KBM-7 (cell line): ENCODE measurements around the gene TFPI.
"Not testable (repeated sequence)": the region's sequence is repeated elsewhere in the genome, so short reads cannot be mapped to it uniquely, and the experiment has no call there.

Source experiments
- DNase-seq: peaks from one replicate; pipeline ENCODE4 v3.0.0-alpha.2; 2015
- in situ Hi-C: fragments of 300-500 bp; cut with MboI; formaldehyde crosslinking; loops from 2 replicates; pipeline ENCODE4 v1.14.3; 2020; ENCODE audit warnings: low sequenced_read_pairs, low pct_unique_long_range_greater_than_20kb, mixed read lengths

TFPI gene

GRCh38 chr2:187565618-187566017 lies 11.4 kb upstream of the TFPI start:
- in situ Hi-C loops, DNase-seq: not testable (repeated sequence)

- in situ Hi-C loops, DNase-seq: not testable (repeated sequence)
Measured at GRCh38 chr2:187556493-187556892, 2.3 kb upstream of the TFPI start.

GRCh38 chr2:187554704-187555082 lies 458 bp upstream of the TFPI start:
- in situ Hi-C loops: no loop called here
- DNase-seq: no peak

DNA sequence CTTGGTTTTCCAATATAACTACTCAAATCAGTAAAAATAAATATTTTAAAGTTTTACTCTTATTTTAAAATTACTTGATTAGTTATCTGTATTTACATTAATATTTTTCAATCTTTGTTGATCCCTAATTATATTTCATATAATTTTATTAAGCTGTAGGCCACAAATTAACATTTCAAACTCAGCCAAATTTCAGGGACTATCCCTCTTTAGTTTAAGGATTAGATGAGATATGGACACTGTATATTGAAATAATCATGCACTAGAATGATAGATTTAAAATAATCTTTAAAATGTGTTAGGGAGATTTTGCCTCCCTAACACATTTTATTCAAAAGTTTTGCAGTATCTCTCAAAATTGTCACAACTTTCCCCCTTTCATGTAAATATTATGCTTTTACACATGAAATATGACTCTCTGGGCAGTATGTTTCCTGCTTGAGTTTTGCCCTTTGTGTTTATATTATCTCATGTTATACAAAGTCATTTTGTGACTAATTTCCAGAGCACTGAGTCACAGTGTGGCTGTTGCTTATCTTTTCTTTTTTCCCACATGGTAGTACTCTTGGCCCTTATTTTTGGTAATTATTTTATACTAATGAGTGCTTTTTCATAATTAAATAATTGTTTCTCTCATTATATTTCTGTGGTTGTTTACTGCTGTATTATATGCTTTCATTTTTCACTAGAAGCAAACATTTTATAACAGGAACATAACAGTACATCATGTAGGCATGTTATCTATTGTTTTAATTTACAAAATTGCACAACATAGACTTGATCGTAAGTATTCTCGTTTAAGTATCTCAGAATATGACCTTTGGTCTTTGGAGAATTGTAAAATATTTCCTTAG lies 1.2 kb downstream of the TFPI start:
- in situ Hi-C loops: no loop called here
- peak; percentile 29 for DNase-seq

DNA sequence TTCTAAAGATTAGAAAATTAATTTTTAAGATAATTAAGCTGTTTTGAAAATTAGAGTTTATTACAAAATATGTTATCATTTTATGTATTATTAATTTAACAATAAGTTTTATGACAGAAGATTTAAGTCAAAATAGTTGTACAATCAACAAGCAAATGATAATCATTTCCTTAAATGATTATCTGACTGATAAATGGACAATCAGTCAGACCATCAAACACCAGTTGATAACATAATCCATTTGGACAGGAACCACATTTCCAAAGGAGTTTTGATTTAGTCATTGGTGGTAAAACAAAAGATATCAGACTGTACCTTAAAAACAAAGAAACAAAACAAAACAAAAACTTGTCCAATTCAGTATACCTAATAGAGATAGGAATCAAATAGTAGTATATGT lies 1.9 kb downstream of the TFPI start:
- in situ Hi-C loops: no loop called here
- no peak for DNase-seq

GRCh38 chr2:187550857-187551256 lies 3.4 kb downstream of the TFPI start:
- DNase-seq: no peak
- in situ Hi-C loops: no loop called here

- DNase-seq: no peak
- in situ Hi-C loops: no loop called here
Measured at GRCh38 chr2:187549951-187550555, 4.2 kb downstream of the TFPI start.

- in situ Hi-C loops: no loop called here
Measured at GRCh38 chr2:187549193-187549592, 5.0 kb downstream of the TFPI start.

DNA sequence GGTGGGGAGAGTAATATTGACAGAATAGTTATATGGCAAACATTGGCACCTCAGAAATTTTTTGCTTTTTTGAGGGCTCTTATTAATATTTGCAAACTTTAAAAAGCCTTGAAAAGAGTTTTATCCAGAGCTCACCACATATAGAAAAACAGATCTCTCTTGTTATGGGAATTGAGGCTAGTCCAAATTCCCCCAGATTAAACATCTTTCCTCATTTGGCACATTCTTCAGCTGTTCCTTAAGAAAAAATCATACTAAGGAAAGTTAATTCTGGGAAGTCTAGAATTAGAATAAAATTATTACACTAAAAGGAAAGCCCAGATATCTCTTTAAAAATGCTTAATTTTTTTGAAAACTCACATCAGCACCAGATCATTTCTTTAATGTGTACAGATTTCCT lies 5.6 kb downstream of the TFPI start:
- in situ Hi-C loops: no loop called here
- no peak for DNase-seq

More at GRCh38 chr2:187549193-187549592, 5.0 kb downstream of the TFPI start:
- DNase-seq: no peak

DNA sequence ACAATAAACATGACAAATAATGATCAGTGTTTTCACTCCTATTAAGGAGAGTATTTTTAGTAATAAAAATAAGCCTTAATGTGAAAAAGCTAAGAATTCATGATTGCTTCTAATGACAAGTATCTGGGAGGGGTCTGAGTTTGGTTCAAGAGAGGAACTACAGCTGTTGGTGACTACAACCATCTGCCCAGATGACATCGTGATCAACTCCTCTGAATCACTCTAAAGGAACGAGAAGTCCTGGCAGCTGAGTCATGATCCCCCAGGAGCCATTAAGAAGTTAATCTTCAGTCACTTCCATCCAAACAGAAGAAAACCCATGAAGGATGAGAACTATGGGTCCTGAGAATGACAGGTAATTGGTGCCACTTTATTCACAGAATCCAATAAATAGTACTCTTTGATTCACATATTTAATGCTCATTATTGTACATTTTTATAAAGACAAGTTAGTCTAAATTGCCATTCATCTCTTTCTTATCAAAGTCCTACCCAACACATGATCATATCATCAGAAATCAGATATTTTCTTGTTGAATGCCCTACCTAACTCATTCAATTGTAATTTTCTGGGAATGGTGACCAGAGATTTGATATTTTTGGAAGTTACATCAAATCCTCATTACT lies 6.8 kb downstream of the TFPI start:
- in situ Hi-C loops: no loop called here
- DNase-seq: peak; percentile 62

DNA sequence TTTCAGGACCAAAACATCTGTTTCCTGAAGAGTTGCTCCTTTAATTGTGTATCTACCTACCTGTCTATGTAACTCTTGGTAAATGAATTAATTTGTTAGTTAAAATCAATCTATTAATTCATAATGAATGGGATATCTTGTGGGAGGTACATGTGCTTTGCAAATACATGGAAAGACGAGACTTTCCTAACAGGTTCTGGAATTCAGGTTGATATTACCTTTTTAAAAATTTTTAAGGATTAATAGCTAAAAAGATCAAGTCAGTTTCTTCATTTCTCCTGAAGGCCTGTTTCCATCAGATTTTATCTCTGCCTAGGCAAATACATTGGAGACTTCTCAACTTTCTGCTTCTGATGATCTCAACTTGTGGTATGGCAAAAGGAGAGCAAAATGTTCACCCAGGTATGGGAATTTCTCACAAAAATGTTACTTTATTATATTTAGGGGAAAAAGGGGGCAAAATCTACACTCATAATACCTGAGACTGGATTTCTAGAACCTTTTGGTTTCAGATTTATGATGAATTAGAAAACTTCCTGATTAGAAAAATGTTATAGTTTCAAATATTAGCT lies 7.4 kb downstream of the TFPI start:
- DNase-seq: no peak
- in situ Hi-C loops: no loop called here

DNA sequence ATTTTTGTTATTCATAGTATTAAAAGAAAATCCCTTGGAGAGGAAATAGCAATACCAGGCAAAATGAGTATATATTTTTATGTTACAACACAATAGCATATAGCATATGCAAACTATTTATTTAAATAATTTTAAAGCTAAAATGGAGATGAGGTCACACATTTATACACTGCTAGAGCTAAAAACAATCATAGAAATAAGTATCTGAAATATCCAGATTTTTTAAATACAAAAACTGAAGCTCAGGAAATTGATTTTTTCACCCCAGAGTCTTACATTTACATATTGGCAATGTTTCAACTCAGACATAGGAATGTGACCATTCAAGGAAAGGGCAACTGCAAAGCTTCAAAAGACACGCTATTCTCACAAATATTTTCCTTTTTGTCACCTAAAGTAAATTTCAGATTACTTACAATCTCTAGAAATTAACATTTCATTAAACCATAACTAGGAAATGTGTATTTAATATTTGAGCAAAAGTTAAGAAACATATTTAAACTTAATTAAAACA lies 8.9 kb downstream of the TFPI start:
- in situ Hi-C loops: no loop called here
- no peak for DNase-seq

GRCh38 chr2:187544371-187545080 lies 9.7 kb downstream of the TFPI start:
- in situ Hi-C loops: no loop called here
- DNase-seq: no peak

DNA sequence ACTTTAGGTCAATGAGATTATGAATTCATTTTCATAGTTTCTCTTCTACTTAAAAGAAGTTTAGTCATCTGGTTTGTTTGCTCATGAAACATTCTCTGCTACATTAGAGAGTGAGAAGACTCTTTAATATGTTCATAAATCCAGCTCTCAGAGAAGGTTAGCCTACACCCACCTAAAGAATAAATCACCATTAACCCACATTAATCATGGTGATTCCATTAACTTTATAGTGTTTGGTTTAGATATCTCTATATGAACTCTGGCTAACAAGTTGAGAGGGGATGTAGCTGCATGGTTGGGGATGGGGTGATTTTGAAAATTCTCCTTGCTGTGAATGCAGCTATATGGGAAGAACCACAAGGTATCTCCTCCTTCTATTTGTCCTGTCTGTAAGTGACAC lies 10.7 kb downstream of the TFPI start:
- DNase-seq: no peak
- in situ Hi-C loops: no loop called here

DNA sequence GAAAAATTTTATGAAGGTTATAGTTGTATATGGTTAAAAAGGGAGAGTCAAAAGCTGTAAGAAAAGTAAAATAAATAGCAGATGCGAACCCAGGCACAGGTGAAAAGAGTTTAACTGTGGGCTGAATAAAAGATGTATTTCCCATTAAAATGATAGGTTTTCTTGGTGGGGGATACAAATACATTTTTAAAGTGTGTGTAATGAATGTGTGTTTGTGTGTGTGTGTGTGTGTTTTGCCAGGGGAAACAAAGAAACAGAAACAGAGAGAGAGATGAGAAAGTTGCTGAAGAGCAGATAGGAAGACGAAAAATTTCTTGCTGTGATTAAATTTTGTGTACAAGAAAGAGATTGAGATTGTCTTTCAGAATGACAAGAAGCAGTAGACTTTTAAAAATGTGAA lies 12.1 kb downstream of the TFPI start:
- in situ Hi-C loops: no loop called here
- no peak for DNase-seq

GRCh38 chr2:187541086-187542085 lies 12.8 kb downstream of the TFPI start:
- DNase-seq: no peak
- in situ Hi-C loops: no loop called here

DNA sequence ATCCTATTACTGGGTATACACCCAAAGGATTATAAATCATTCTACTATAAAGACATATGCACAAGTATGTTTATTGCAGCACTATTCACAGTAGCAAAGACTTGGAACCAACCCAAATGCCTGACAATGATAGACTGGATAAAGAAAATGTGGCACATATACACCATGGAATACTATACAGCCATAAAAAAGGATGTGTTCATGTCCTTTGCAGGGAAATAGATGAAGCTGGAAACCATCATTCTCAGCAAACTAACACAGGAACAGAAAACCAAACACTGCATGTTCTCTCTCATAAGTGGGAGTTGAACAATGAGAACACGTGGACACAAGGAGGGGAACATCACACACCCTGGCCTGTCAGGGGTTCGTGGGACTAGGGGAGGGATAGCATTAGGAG lies 16.0 kb downstream of the TFPI start:
- in situ Hi-C loops, DNase-seq: not testable (repeated sequence)

GRCh38 chr2:187535381-187535780 lies 18.9 kb downstream of the TFPI start:
- DNase-seq, in situ Hi-C loops: not testable (repeated sequence)
